K562 (cell line): ENCODE measurements around the gene TRIM69. TPM values are rescaled to one million over a fixed set of nuclear protein-coding genes. Genes with fewer than 3 reads are reported as not detected.
A peak's percentile ranks its signal among the peaks of the same experiment; 100 is the strongest.

Experiments
- E2F8 ChIP-seq: fragments of 450-650 bp; IDR thresholded peaks from 2 replicates; pipeline ENCODE4 v1.7.1; 2018; ENCODE audit warnings: mild to moderate bottlenecking, low read depth; ENCODE audit not compliant: partially characterized antibody
- FOXM1 ChIP-seq, 2 experiments: fragments of 450-650 bp in 1 of 2; sonication (generic) in 1 of 2; formaldehyde crosslinking in 1 of 2; IDR thresholded peaks; 2 replicates each; pipeline versions ENCODE4 v1.6.1 to v1.9.0; 2017 to 2022; ENCODE audit warnings: low read depth in 2 of 2, mild to moderate bottlenecking in 2 of 2, missing genetic modification reagents in 1 of 2, moderate library complexity in 1 of 2
- POLR2A ChIP-seq: fragments of 450-650 bp; conservative IDR thresholded peaks from 2 replicates; pipeline ENCODE4 v1.6.1; 2016
- POLR2AphosphoS2 ChIP-seq: IDR thresholded peaks from 2 replicates; pipeline ENCODE4 v1.6.1; 2012; ENCODE audit warnings: low read length, improper control_type of control experiment
- SUPT5H ChIP-seq: fragments of 450-650 bp; IDR thresholded peaks from 2 replicates; pipeline ENCODE4 v1.6.1; 2016
- THRB ChIP-seq: fragments of 450-650 bp; formaldehyde crosslinking; conservative IDR thresholded peaks from 2 replicates; pipeline ENCODE4 v1.4.0; 2022; ENCODE audit warnings: mild to moderate bottlenecking, missing genetic modification characterization
- ZBTB8A ChIP-seq: fragments of 450-650 bp; IDR thresholded peaks from 2 replicates; pipeline ENCODE4 v1.6.1; 2018; ENCODE audit warnings: mild to moderate bottlenecking, moderate library complexity; ENCODE audit not compliant: partially characterized antibody
- ZNF830 ChIP-seq: fragments of 250-450 bp; sonication (Bioruptor Pico); IDR thresholded peaks from 2 replicates; pipeline ENCODE4 v1.5.0; 2021; ENCODE audit warnings: mild to moderate bottlenecking
- polyA plus RNA-seq, 8 experiments: library from polyadenylated mRNA; depleted of rRNA in 4 of 8; stranded (reverse) in 5 of 8; unstranded in 3 of 8; fragments of >200 nt; fragmentation: Nextera tagmentation in 2 of 8; fragmentation: Illumina TruSeq in 1 of 8; extraction: Ambion mirVana in 2 of 8; extraction: Trizol in 1 of 8; gene quantifications; 2 replicates each; pipeline versions ENCODE4 v1.2.1 to v1.2.3, GENCODE V29; 2011 to 2014; ENCODE audit warnings: inconsistent platforms in 1 of 8, missing spikeins in 1 of 8
- total RNA-seq, 7 experiments: library from RNA; depleted of rRNA in 6 of 7; stranded (reverse); fragments of >200 nt in 6 of 7; fragmentation: Illumina TruSeq in 2 of 7; extraction: Trizol in 2 of 7; gene quantifications; 2 replicates each; pipeline versions ENCODE4 v1.2.1 to v1.2.3, GENCODE V29; 2011 to 2021; ENCODE audit warnings: low replicate concordance in 1 of 7

Gene TRIM69
- total and polyA plus RNA-seq, 9 of the 15 experiments (the other 6 are each of a cell fraction or from before 2014, with no cell fraction given): 1.0 to 4.3 (median 2.3) TPM

- TF ChIP-seq E2F8: peak; percentile 46
- peak; percentile 74; the same call in 1 of the 2 replicates for TF ChIP-seq THRB (CRISPR knock-in tag)
- peak; percentile 89 for TF ChIP-seq POLR2AphosphoS2
- peak; percentile 57; the same call in 1 of the 2 replicates for TF ChIP-seq SUPT5H
- TF ChIP-seq ZBTB8A: no peak
- peak; percentile 85 for TF ChIP-seq FOXM1 (IDR thresholded peaks at IDR 0.05; ENCODE audit: low read depth)
- no peak for TF ChIP-seq FOXM1 (CRISPR knock-in tag; IDR thresholded peaks at IDR 0.05; ENCODE audit: low read depth)
- TF ChIP-seq ZNF830 (CRISPR knock-in tag): no peak
- peak; percentile 61; the same call in 1 of the 2 replicates for TF ChIP-seq POLR2A
- TF ChIP-seq, all 486 proteins: peak for 14
These were observed 16.9 kb upstream of the TRIM69 start (continued) for GRCh38 chr15:44719293-44719999.
